Renal cortex interstitium (tissue), 11 donors: ENCODE results near the gene C6orf15. TPM values are rescaled to one million over a fixed set of nuclear protein-coding genes. Genes with fewer than 3 reads are reported as not detected.
A peak's percentile ranks its signal among the peaks of the same experiment; 100 is the strongest.
"Not testable (repeated sequence)": the region's sequence is repeated elsewhere in the genome, so short reads cannot be mapped to it uniquely, and the experiment has no call there.

ENCODE experiments used
- DNase-seq, 11 donors: peaks; one replicate each; pipeline ENCODE4 v3.0.0-alpha.2; 2013; ENCODE audit warnings: low read depth in 9 of 11, low spot score in 4 of 11; ENCODE audit errors: extremely low read depth in 1 of 11
- polyA plus RNA-seq, 3 donors: library from polyadenylated mRNA; unstranded; fragments of 120-200 nt; gene quantifications; one replicate each; pipeline ENCODE4 v1.2.1, GENCODE V29; 2013; ENCODE audit not compliant: insufficient read length in 3 of 3

C6orf15 gene
- polyA plus RNA-seq, 3 donors = not detected

GRCh38 chr6:31081872-31082271 is 30.5 kb downstream of the C6orf15 start:
- no peak for DNase-seq

GRCh38 chr6:31079656-31080261 is 32.6 kb downstream of the C6orf15 start:
- peak in 8 of 11 donors; percentile 36 to 62 (median 50) for DNase-seq

- DNase-seq = no peak
These were observed 35.8 kb downstream of the C6orf15 start for GRCh38 chr6:31076611-31077010.

GRCh38 chr6:31075528-31075927 is 36.8 kb downstream of the C6orf15 start:
- no peak for DNase-seq

GRCh38 chr6:31074401-31074800 is 38.0 kb downstream of the C6orf15 start:
- no peak for DNase-seq

GRCh38 chr6:31070711-31071197 is 41.6 kb downstream of the C6orf15 start:
- DNase-seq = peak in 8 of 11 donors; percentile 41 to 72 (median 62)

- peak in 9 of 11 donors; percentile 52 to 77 (median 71) for DNase-seq
These were observed 43.6 kb downstream of the C6orf15 start for GRCh38 chr6:31068669-31069340.

GRCh38 chr6:31067891-31068668 is 44.3 kb downstream of the C6orf15 start:
- DNase-seq = not testable (repeated sequence)

GRCh38 chr6:31067028-31067427 is 45.3 kb downstream of the C6orf15 start:
- DNase-seq = not testable (repeated sequence)

- no peak for DNase-seq
These were observed 46.8 kb downstream of the C6orf15 start for GRCh38 chr6:31065556-31065955.

- DNase-seq = no peak
These were observed 48.4 kb downstream of the C6orf15 start for GRCh38 chr6:31063906-31064435.

Other genes starting within 250 kb of the C6orf15 start
- 100 to 1,000 TPM; 145 to 195 (median 177) TPM for gene DDR1, start 228.1 kb downstream of the C6orf15 start, polyA plus RNA-seq
- 10 to 100 TPM; 41.4 to 54.3 (median 48.3) TPM for gene GTF2H4, start 204.4 kb downstream of the C6orf15 start, polyA plus RNA-seq
- gene VARS2, start 198.3 kb downstream of the C6orf15 start, polyA plus RNA-seq = 10 to 100 TPM; 41.6 to 50.7 (median 48.3) TPM
- 1 to 10 TPM in 2 of 3 donors, under 1 TPM in 1; 0.80 to 1.3 (median 1.2) TPM for gene SFTA2, start 180.4 kb downstream of the C6orf15 start, polyA plus RNA-seq
- under 1 TPM; 0.03 to 0.18 (median 0.08) TPM for gene MUCL3, start 171.6 kb downstream of the C6orf15 start, polyA plus RNA-seq
- not detected for gene MUC21, start 128.9 kb downstream of the C6orf15 start, polyA plus RNA-seq
- not detected for gene MUC22, start 102.1 kb downstream of the C6orf15 start, polyA plus RNA-seq
- gene PSORS1C1, start 2.2 kb upstream of the C6orf15 start, polyA plus RNA-seq = under 1 TPM; 0.23 to 0.34 (median 0.30) TPM
- not detected for gene CDSN, start 7.9 kb upstream of the C6orf15 start, polyA plus RNA-seq
- gene PSORS1C2, start 26.5 kb upstream of the C6orf15 start, polyA plus RNA-seq = under 1 TPM in 2 of 3 donors, not detected in 1; 0.14 to 0.17 TPM
- 10 to 100 TPM; 30.5 to 41.6 (median 35.2) TPM for gene CCHCR1, start 45.2 kb upstream of the C6orf15 start, polyA plus RNA-seq
- gene TCF19, start 46.0 kb upstream of the C6orf15 start, polyA plus RNA-seq = 10 to 100 TPM; 14.9 to 21.0 (median 17.4) TPM
- gene POU5F1, start 58.1 kb upstream of the C6orf15 start, polyA plus RNA-seq = 10 to 100 TPM in 1 of 3 donors, 1 to 10 TPM in 2; 1.9 to 25.2 (median 4.5) TPM
- gene HLA-C, start 159.5 kb upstream of the C6orf15 start, polyA plus RNA-seq = 100 to 1,000 TPM in 1 of 3 donors, 10 to 100 TPM in 2; 66.6 to 115 (median 90.8) TPM
- gene HLA-B, start 244.6 kb upstream of the C6orf15 start, polyA plus RNA-seq = 100 to 1,000 TPM; 101 to 166 (median 145) TPM